Nucleus accumbens (tissue), 56 donors: Measurements from ENCODE around the gene SMC6.

Experiments
- DNase-seq, 56 donors: peaks; one replicate each; lab custom pipeline; 2025; lab: John Stamatoyannopoulos, UW

The SMC6 gene

GRCh38 chr2:17768894-17769293 is 15.3 kb upstream of the SMC6 start:
- DNase-seq: no peak

GRCh38 chr2:17765398-17765797 is 11.8 kb upstream of the SMC6 start:
- DNase-seq: no peak

GRCh38 chr2:17763641-17764333 is 10.2 kb upstream of the SMC6 start:
- no peak for DNase-seq

- DNase-seq: no peak
Observed at GRCh38 chr2:17762451-17762850, 8.8 kb upstream of the SMC6 start.

GRCh38 chr2:17759805-17760204 is 6.2 kb upstream of the SMC6 start:
- no peak for DNase-seq

GRCh38 chr2:17758118-17758517 is 4.5 kb upstream of the SMC6 start:
- DNase-seq: no peak

GRCh38 chr2:17757321-17757720 is 3.7 kb upstream of the SMC6 start:
- DNase-seq: no peak

GRCh38 chr2:17756668-17757067 is 3.1 kb upstream of the SMC6 start:
- no peak for DNase-seq

GRCh38 chr2:17754773-17755425 is 1.3 kb upstream of the SMC6 start:
- no peak for DNase-seq

GRCh38 chr2:17752892-17753802 is 463 bp downstream of the SMC6 start:
- DNase-seq: peak in 35 of 56 donors; percentile 9 to 85 (median 58)

GRCh38 chr2:17752246-17752645 is 1.4 kb downstream of the SMC6 start:
- no peak for DNase-seq

- DNase-seq: no peak
Observed at GRCh38 chr2:17749753-17750438, 3.7 kb downstream of the SMC6 start.

- peak in 1 of 56 donors; percentile 3 for DNase-seq
Observed at GRCh38 chr2:17748745-17749144, 4.9 kb downstream of the SMC6 start.

- peak in 2 of 56 donors; percentile 2 to 17 for DNase-seq
Observed at GRCh38 chr2:17747684-17748452, 5.7 kb downstream of the SMC6 start.

- DNase-seq: no peak
Observed at GRCh38 chr2:17740203-17740602, 13.4 kb downstream of the SMC6 start.

- no peak for DNase-seq
Observed at GRCh38 chr2:17736989-17737388, 16.6 kb downstream of the SMC6 start.

- DNase-seq: no peak
Observed at GRCh38 chr2:17735864-17736263, 17.7 kb downstream of the SMC6 start.

GRCh38 chr2:17733599-17733998 is 20.0 kb downstream of the SMC6 start:
- no peak for DNase-seq

- DNase-seq: no peak
Observed at GRCh38 chr2:17729880-17730279, 23.7 kb downstream of the SMC6 start.

- DNase-seq: no peak
Observed at GRCh38 chr2:17728210-17728609, 25.4 kb downstream of the SMC6 start.
